A549 (cell line): Measurements from ENCODE around the gene EXOC2. TPM values are rescaled to one million over a fixed set of nuclear protein-coding genes. Genes with fewer than 3 reads are reported as not detected.

Experiments used
- ATAC-seq, 2 experiments: fragments of 200-7000 bp in 1 of 2; fragments of >200 bp in 1 of 2; cut with Nextera tagmentation in 1 of 2; cut with Tn5 transposase in 1 of 2; 3 replicates each; pipeline versions ENCODE4 v1.8.0 to v1.9.1; 2018 to 2020; ENCODE audit warnings: mild to moderate bottlenecking in 1 of 2, moderate library complexity in 1 of 2
- CTCF ChIA-PET: fragments of 300-600 bp; sonication (Branson Sonifier 250); formaldehyde crosslinking; extraction: SDS; loops from one replicate; lab custom pipeline; 2021; ENCODE audit warnings: antibody characterized with exemption, inconsistent platforms; lab: Yijun Ruan, JAX
- POLR2A ChIA-PET: fragments of 350-600 bp; formaldehyde crosslinking; extraction: SDS; loops from one replicate; lab custom pipeline; 2021; ENCODE audit warnings: antibody characterized with exemption, inconsistent platforms; lab: Yijun Ruan, JAX
- DNase-seq, 2 experiments: peaks; one replicate each; pipeline versions ENCODE4 v3.0.0 to v3.0.0-alpha.2; 2011 to 2016; ENCODE audit warnings: low read depth in 1 of 2, low spot score in 1 of 2
- FAIRE-seq: peaks from 2 replicates; lab custom pipeline; 2011; peaks lifted over from hg19 to GRCh38; lab: Jason Lieb, UNC
- H3K27ac ChIP-seq, 2 experiments: fragments of >200 bp; sonication (Bioruptor Twin); formaldehyde crosslinking; 3 replicates each; pipeline ENCODE4 v1.5.1; 2016 to 2017
- H3K4me1 ChIP-seq: fragments of >200 bp; sonication (Bioruptor Twin); formaldehyde crosslinking; 3 replicates; pipeline ENCODE4 v1.6.1; 2016
- H3K4me2 ChIP-seq: fragments of >200 bp; sonication (Bioruptor Twin); formaldehyde crosslinking; 3 replicates; pipeline ENCODE4 v1.6.1; 2016
- H3K4me3 ChIP-seq: fragments of >200 bp; sonication (Bioruptor Twin); formaldehyde crosslinking; 3 replicates; pipeline ENCODE4 v1.5.1; 2016
- H3K9me3 ChIP-seq: fragments of >200 bp; sonication (Bioruptor Twin); formaldehyde crosslinking; 3 replicates; pipeline ENCODE4 v1.6.1; 2016
- BHLHE40 ChIP-seq: IDR thresholded peaks from 2 replicates; pipeline ENCODE4 v1.6.1; 2012; ENCODE audit warnings: low read depth, low read length, inconsistent platforms
- CBX2 ChIP-seq: fragments of 200-600 bp; sonication (generic); IDR thresholded peaks from 2 replicates; pipeline ENCODE4 v1.6.1; 2016; ENCODE audit warnings: low read depth, mild to moderate bottlenecking, borderline replicate concordance
- CEBPB ChIP-seq, 2 experiments: fragments of >200 bp in 1 of 2; sonication (Bioruptor Twin) in 1 of 2; formaldehyde crosslinking in 1 of 2; IDR thresholded peaks; 2 replicates each; pipeline ENCODE4 v1.6.1; 2012 to 2016
- CHD2 ChIP-seq: fragments of 150-350 bp; IDR thresholded peaks from 2 replicates; pipeline ENCODE4 v1.6.1; 2014; ENCODE audit warnings: low read length; ENCODE audit not compliant: partially characterized antibody
- CTCF ChIP-seq: fragments of >200 bp; sonication (Bioruptor Twin); formaldehyde crosslinking; IDR thresholded peaks from 3 replicates; pipeline ENCODE4 v1.5.1; 2016
- E2F6 ChIP-seq: IDR thresholded peaks from 2 replicates; pipeline ENCODE4 v1.6.1; 2012; ENCODE audit warnings: low read depth, borderline replicate concordance
- EHF ChIP-seq: fragments of 250-450 bp; sonication (Bioruptor Pico); IDR thresholded peaks from 2 replicates; pipeline ENCODE4 v1.5.0; 2020; ENCODE audit warnings: mild to moderate bottlenecking
- EHMT2 ChIP-seq: fragments of 200-600 bp; sonication (generic); IDR thresholded peaks from 2 replicates; pipeline ENCODE4 v1.6.1; 2016; ENCODE audit warnings: antibody characterized with exemption, low read depth, mild to moderate bottlenecking, moderate library complexity
- EP300 ChIP-seq, 2 experiments: fragments of >200 bp; sonication (Bioruptor Twin); formaldehyde crosslinking; IDR thresholded peaks; 2 replicates in 1 of 2; 3 replicates in 1 of 2; pipeline ENCODE4 v1.6.1; 2016 to 2017
- HEYL ChIP-seq: fragments of 250-450 bp; sonication (Bioruptor Pico); IDR thresholded peaks from 2 replicates; pipeline ENCODE4 v1.8.0; 2021; ENCODE audit warnings: mild to moderate bottlenecking, moderate library complexity
- HOXA7 ChIP-seq: fragments of 250-450 bp; sonication (Bioruptor Pico); IDR thresholded peaks from 2 replicates; pipeline ENCODE4 v1.5.0; 2020; ENCODE audit warnings: mild to moderate bottlenecking, moderate library complexity
- MAFK ChIP-seq: fragments of 450-650 bp; IDR thresholded peaks from 2 replicates; pipeline ENCODE4 v1.6.1; 2014; ENCODE audit not compliant: partially characterized antibody
- NFE2L2 ChIP-seq: fragments of 150-350 bp; conservative IDR thresholded peaks from 2 replicates; pipeline ENCODE4 v1.6.1; 2014; ENCODE audit warnings: low read length
- NR3C1 ChIP-seq: fragments of >200 bp; sonication (Bioruptor Twin); formaldehyde crosslinking; IDR thresholded peaks from 3 replicates; pipeline ENCODE4 v1.6.1; 2017
- PHF8 ChIP-seq: fragments of 200-600 bp; sonication (generic); IDR thresholded peaks from 2 replicates; pipeline ENCODE4 v1.6.1; 2016; ENCODE audit warnings: low read depth, mild to moderate bottlenecking, antibody characterized with exemption, moderate library complexity, borderline replicate concordance
- RAD21 ChIP-seq, 2 experiments: fragments of >200 bp in 1 of 2; sonication (Bioruptor Twin) in 1 of 2; formaldehyde crosslinking in 1 of 2; IDR thresholded peaks in 1 of 2; conservative IDR thresholded peaks in 1 of 2; 2 replicates in 1 of 2; 3 replicates in 1 of 2; pipeline ENCODE4 v1.6.1; 2012 to 2018; ENCODE audit warnings: inconsistent platforms in 1 of 2
- RCOR1 ChIP-seq: fragments of 150-350 bp; IDR thresholded peaks from 2 replicates; pipeline ENCODE4 v1.6.1; 2014; ENCODE audit warnings: antibody characterized with exemption, low read length, low read depth
- TFCP2L1 ChIP-seq: fragments of 250-450 bp; sonication (Bioruptor Pico); IDR thresholded peaks from 2 replicates; pipeline ENCODE4 v1.5.0; 2021; ENCODE audit warnings: mild to moderate bottlenecking
- ZC3H11A ChIP-seq: fragments of 450-650 bp; IDR thresholded peaks from 2 replicates; pipeline ENCODE4 v1.6.1; 2014; ENCODE audit warnings: antibody characterized with exemption, mild to moderate bottlenecking
- ZFP36 ChIP-seq: fragments of 450-650 bp; IDR thresholded peaks from 2 replicates; pipeline ENCODE4 v1.6.1; 2014; ENCODE audit warnings: borderline replicate concordance; ENCODE audit not compliant: partially characterized antibody
- ZNF302 ChIP-seq: fragments of 250-450 bp; sonication (Bioruptor Pico); IDR thresholded peaks from 2 replicates; pipeline ENCODE4 v1.9.0; 2021; ENCODE audit warnings: inconsistent platforms, mild to moderate bottlenecking, moderate library complexity
- WGBS: methylation state at CpG from one replicate; pipeline ENCODE4 v1.1.6; 2017; ENCODE audit errors: missing lambda C conversion rate; 5-methylcytosine and 5-hydroxymethylcytosine counted together
- polyA plus RNA-seq, 4 experiments: library from polyadenylated mRNA; depleted of rRNA in 3 of 4; stranded (reverse); fragments of >200 nt; fragmentation: RNase III in 1 of 4; extraction: RNeasy Plus Mini Kit Qiagen cat#74134 plus additional on column Dnase treatment in 1 of 4; gene quantifications; 2 replicates in 3 of 4; 3 replicates in 1 of 4; pipeline ENCODE4 v1.2.3, GENCODE V29; 2011 to 2017
- TF ChIP-seq, protein P1 (sequence below): fragments of 450-650 bp; IDR thresholded peaks from 2 replicates; pipeline ENCODE4 v1.6.1; 2014; ENCODE audit warnings: antibody characterized with exemption
- TF ChIP-seq, protein P2 (sequence below): fragments of 150-350 bp; IDR thresholded peaks from 2 replicates; pipeline ENCODE4 v1.6.1; 2014; ENCODE audit warnings: low read depth, mild to moderate bottlenecking, low read length
- TF ChIP-seq, protein P3 (sequence below): fragments of >200 bp; sonication (Bioruptor Twin); formaldehyde crosslinking; IDR thresholded peaks from 2 replicates; pipeline ENCODE4 v1.6.1; 2016

The EXOC2 gene
- polyA plus RNA-seq, 2 of the 4 experiments (the other 2 are of a cell fraction): 13.3 to 22.9 TPM

- no peak for DNase-seq
- no peak for FAIRE-seq
- POLR2A ChIA-PET: no interaction called here
- CTCF ChIA-PET: interaction anchor here (7.1 kb wide), 1 partner anchor 18 kb away, joined by 33 read pairs; no protein-coding TSS in a partner anchor
- H3K4me2 ChIP-seq: no peak overlapping the region
- no peak for ATAC-seq
- H3K4me3 ChIP-seq: no peak overlapping the region
- H3K9me3 ChIP-seq: no peaks in the 10 kb centered on the region
- 0 out of 3 replicates have a peak, but pooled peaks cover 4% of the 10 kb centered on the region for H3K4me1 ChIP-seq
- TF ChIP-seq EP300 (IDR thresholded peaks at IDR 0.05): no peak
- no peak for TF ChIP-seq PHF8
- no peak for TF ChIP-seq ZNF302
- TF ChIP-seq MAFK: no peak
- no peak for TF ChIP-seq HEYL (CRISPR knock-in tag)
- TF ChIP-seq HOXA7 (CRISPR knock-in tag): no peak
- no peak for TF ChIP-seq CTCF
- no peak for TF ChIP-seq E2F6
- no peak for TF ChIP-seq EHMT2
- TF ChIP-seq RAD21 (conservative IDR thresholded peaks at IDR 0.05 in 1 of 2, IDR thresholded peaks at IDR 0.05 in 1 of 2): no peak
- H3K27ac ChIP-seq: no peak overlapping the region
- 89% methylated on average over 6 of the region's 6 CpGs for WGBS
These were observed 11.1 kb upstream of the EXOC2 start for GRCh38 chr6:704046-704445.

GRCh38 chr6:703552-703951 is 10.6 kb upstream of the EXOC2 start:
- Histone ChIP-seq H3K4me3 (no peak overlapping the region), H3K9me3 (no peaks in the 10 kb centered on the region), H3K4me1 (0 out of 3 replicates have a peak, but pooled peaks cover 4% of the 10 kb centered on the region), H3K4me2 (no peak overlapping the region), H3K27ac (no peak overlapping the region)
- 70% methylated on average over 3 of the region's 3 CpGs for WGBS
- ATAC-seq: no peak
- FAIRE-seq: no peak
- ChIA-PET CTCF (interaction anchor here (7.1 kb wide), 1 partner anchor 18 kb away, joined by 33 read pairs; no protein-coding TSS in a partner anchor), POLR2A (no interaction called here)
- DNase-seq: no peak
- no peak for TF ChIP-seq NFE2L2

- CTCF ChIA-PET: interaction anchor here (1.2 to 7.1 kb wide), 2 partner anchors 18 to 20 kb away, joined by 3 to 33 read pairs; no protein-coding TSS in a partner anchor
- FAIRE-seq: no peak
- ATAC-seq: peak in 1 of 2 experiments; percentile 45; a peak in 1 of 6 replicates
These were observed 9.0 kb upstream of the EXOC2 start for GRCh38 chr6:701700-702479.

DNA sequence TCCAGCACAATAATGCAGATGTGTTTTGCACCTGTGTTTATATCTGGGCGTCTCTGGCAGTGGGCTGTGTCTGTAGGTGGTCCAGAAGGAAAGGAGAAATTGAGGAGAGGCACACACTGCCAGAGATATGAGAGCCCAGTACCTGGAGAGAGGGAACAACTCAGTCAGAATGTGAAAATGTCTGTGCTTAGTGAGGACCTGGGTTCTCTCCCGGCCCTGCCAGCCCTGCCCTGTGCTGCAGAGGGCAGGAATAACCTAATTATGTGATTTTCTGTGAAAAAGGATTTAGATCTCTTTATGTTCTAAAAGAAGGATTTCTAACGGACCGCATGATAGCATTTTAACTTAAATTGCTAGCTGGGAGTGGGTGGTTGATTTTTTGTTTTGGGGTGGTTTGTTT is 8.3 kb upstream of the EXOC2 start:
- H3K4me2 ChIP-seq: no peak overlapping the region
- no peak for DNase-seq
- no peak for ATAC-seq
- no peak overlapping the region for H3K27ac ChIP-seq
- H3K4me3 ChIP-seq: no peak overlapping the region
- WGBS: 54% methylated on average over 4 of the region's 4 CpGs
- no peak for FAIRE-seq
- POLR2A ChIA-PET: interaction anchor here (2.2 kb wide), 1 partner anchor 8 kb away, joined by 10 read pairs; the partner anchor contains the start of gene EXOC2
- CTCF ChIA-PET: interaction anchor here (1.2 to 7.1 kb wide), 2 partner anchors 17 to 21 kb away, joined by 3 to 33 read pairs; no protein-coding TSS in a partner anchor
- no peaks in the 10 kb centered on the region for H3K9me3 ChIP-seq
- 0 out of 3 replicates have a peak, but pooled peaks cover 4% of the 10 kb centered on the region for H3K4me1 ChIP-seq
- TF ChIP-seq EHF (CRISPR knock-in tag): no peak
- no peak for TF ChIP-seq CBX2
- TF ChIP-seq ZC3H11A: no peak
- TF ChIP-seq, protein P1, sequence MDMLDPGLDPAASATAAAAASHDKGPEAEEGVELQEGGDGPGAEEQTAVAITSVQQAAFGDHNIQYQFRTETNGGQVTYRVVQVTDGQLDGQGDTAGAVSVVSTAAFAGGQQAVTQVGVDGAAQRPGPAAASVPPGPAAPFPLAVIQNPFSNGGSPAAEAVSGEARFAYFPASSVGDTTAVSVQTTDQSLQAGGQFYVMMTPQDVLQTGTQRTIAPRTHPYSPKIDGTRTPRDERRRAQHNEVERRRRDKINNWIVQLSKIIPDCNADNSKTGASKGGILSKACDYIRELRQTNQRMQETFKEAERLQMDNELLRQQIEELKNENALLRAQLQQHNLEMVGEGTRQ: no peak
- TF ChIP-seq RCOR1: no peak
- TF ChIP-seq, protein P2, sequence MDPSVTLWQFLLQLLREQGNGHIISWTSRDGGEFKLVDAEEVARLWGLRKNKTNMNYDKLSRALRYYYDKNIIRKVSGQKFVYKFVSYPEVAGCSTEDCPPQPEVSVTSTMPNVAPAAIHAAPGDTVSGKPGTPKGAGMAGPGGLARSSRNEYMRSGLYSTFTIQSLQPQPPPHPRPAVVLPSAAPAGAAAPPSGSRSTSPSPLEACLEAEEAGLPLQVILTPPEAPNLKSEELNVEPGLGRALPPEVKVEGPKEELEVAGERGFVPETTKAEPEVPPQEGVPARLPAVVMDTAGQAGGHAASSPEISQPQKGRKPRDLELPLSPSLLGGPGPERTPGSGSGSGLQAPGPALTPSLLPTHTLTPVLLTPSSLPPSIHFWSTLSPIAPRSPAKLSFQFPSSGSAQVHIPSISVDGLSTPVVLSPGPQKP: no peak
- TF ChIP-seq BHLHE40: no peak
- TF ChIP-seq CEBPB (IDR thresholded peaks at IDR 0.05): no peak
- no peak for TF ChIP-seq CHD2
- TF ChIP-seq MAFK: no peak
- TF ChIP-seq, protein P3, sequence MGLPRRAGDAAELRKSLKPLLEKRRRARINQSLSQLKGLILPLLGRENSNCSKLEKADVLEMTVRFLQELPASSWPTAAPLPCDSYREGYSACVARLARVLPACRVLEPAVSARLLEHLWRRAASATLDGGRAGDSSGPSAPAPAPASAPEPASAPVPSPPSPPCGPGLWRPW: no peak
- no peak for TF ChIP-seq ZFP36
- no peak for TF ChIP-seq HEYL (CRISPR knock-in tag)

More at GRCh38 chr6:701700-702479, 9.0 kb upstream of the EXOC2 start:
- 78% methylated on average over 11 of the region's 11 CpGs for WGBS
- Histone ChIP-seq H3K27ac (no peak overlapping the region), H3K4me2 (no peak overlapping the region), H3K4me1 (0 out of 3 replicates have a peak, but pooled peaks cover 4% of the 10 kb centered on the region), H3K4me3 (no peak overlapping the region), H3K9me3 (no peaks in the 10 kb centered on the region)
- TF ChIP-seq PHF8 (no peak), TFCP2L1 (no peak), RCOR1 (no peak), NFE2L2 (no peak), NR3C1 (no peak), EP300 (IDR thresholded peaks at IDR 0.05) (no peak), HOXA7 (CRISPR knock-in tag) (no peak)
- no peak for DNase-seq
- POLR2A ChIA-PET: interaction anchor here (2.2 kb wide), 1 partner anchor 9 kb away, joined by 10 read pairs; the partner anchor contains the start of gene EXOC2
